Osteocyte (in vitro differentiated cells): Measurements from ENCODE around the gene SUB1. TPM values are rescaled to one million over a fixed set of nuclear protein-coding genes. Genes with fewer than 3 reads are reported as not detected.
"Not testable (repeated sequence)": the region's sequence is repeated elsewhere in the genome, so short reads cannot be mapped to it uniquely, and the experiment has no call there.

ENCODE experiments used
- DNase-seq: peaks from one replicate; pipeline ENCODE4 v3.0.0; 2021; ENCODE audit warnings: mixed read lengths; ENCODE audit not compliant: unreplicated experiment; ENCODE audit errors: extremely low spot score
- H3K27ac Mint-ChIP-seq: one replicate; pipeline ENCODE4 v1.8.0; 2021; ENCODE audit warnings: mild to moderate bottlenecking, mixed read lengths; ENCODE audit not compliant: unreplicated experiment
- H3K27me3 Mint-ChIP-seq: one replicate; pipeline ENCODE4 v1.8.0; 2021; ENCODE audit warnings: mixed read lengths; ENCODE audit not compliant: unreplicated experiment
- H3K36me3 Mint-ChIP-seq: one replicate; pipeline ENCODE4 v1.8.0; 2021; ENCODE audit warnings: mixed read lengths; ENCODE audit not compliant: unreplicated experiment
- H3K4me1 Mint-ChIP-seq: one replicate; pipeline ENCODE4 v1.8.0; 2021; ENCODE audit warnings: mixed read lengths; ENCODE audit not compliant: unreplicated experiment
- H3K4me3 Mint-ChIP-seq: one replicate; pipeline ENCODE4 v1.8.0; 2021; ENCODE audit warnings: mild to moderate bottlenecking, moderate library complexity, mixed read lengths; ENCODE audit not compliant: unreplicated experiment
- H3K9me3 Mint-ChIP-seq: one replicate; pipeline ENCODE4 v1.8.0; 2021; ENCODE audit warnings: mixed read lengths; ENCODE audit not compliant: unreplicated experiment
- long read RNA-seq: library from polyadenylated mRNA; unstranded; transcript quantifications from one replicate; pipeline ENCODE4 v2.0.0, GENCODE V29; 2021
- total RNA-seq: library from RNA; stranded (reverse); gene quantifications from 2 replicates; pipeline ENCODE4 v1.2.1, GENCODE V29; 2021
- TF ChIP-seq, protein P1 (sequence below): fragments of 200-600 bp; sonication (generic); IDR thresholded peaks from 2 replicates; pipeline ENCODE4 v1.5.0; 2021; ENCODE audit warnings: antibody characterized with exemption, mild to moderate bottlenecking, moderate library complexity

The SUB1 gene
- 191 and 202 TPM in 2 replicates for total RNA-seq
- long read RNA-seq, full-length matches to known transcripts, result 438 of 459 reads
- long read RNA-seq, partial matches to known transcripts, result 8 of 459 reads
- long read RNA-seq, other reads (novel, unspliced or antisense), result 13 of 459 reads

DNA sequence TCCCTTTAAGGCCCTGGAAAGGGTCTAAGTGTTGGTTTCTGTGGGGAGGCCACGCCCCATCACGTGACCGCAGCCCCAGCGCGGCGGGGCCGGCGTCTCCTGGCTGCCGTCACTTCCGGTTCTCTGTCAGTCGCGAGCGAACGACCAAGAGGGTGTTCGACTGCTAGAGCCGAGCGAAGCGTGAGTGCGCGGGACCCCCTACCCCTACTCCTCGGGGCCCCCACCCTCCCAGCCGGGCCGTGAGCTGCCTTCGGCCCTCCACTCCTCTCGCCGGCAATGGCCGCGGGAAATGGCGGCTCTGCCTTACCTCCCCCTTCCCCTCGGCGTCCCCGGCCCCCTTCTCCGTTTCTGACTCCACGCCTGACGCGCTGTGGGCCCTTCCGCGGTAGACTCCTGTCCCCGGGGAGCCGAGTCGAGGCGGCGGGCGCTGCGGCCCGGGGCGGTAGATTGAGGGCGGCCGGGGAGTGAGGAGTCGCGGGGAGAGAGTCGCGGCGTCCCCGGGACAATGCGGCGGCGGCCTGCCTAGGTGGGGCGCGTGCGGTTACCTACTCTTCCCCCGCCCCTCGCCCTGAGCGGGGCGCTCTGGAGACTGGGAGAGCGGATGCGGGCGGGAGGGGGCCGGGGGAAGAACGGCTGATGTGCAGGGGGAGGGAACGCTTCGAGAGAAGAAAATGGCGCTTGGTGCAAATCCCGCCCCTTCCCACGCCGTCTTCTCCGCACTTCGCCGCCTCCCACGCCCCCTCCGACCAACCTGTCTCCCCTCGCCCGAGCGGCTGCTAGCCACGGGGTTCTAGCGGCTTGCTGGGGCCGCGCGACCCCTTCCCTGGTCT is at the start of gene SUB1:
Gene SUB1 (plus strand): TSS at position 112 of the 830 bp plus-strand sequence. CDS start 2,956 bp downstream, outside the sequence.
- Mint-ChIP-seq H3K27ac (peak within 1 kb of the TSS; percentile 94), H3K27me3 (no peaks in the 10 kb centered on the region), H3K36me3 (peaks cover 5% of the 10 kb centered on the region), H3K9me3 (no peaks in the 10 kb centered on the region), H3K4me1 (peaks cover 48% of the 10 kb centered on the region), H3K4me3 (peak within 1 kb of the TSS; percentile 97)
- TF ChIP-seq, protein P1, sequence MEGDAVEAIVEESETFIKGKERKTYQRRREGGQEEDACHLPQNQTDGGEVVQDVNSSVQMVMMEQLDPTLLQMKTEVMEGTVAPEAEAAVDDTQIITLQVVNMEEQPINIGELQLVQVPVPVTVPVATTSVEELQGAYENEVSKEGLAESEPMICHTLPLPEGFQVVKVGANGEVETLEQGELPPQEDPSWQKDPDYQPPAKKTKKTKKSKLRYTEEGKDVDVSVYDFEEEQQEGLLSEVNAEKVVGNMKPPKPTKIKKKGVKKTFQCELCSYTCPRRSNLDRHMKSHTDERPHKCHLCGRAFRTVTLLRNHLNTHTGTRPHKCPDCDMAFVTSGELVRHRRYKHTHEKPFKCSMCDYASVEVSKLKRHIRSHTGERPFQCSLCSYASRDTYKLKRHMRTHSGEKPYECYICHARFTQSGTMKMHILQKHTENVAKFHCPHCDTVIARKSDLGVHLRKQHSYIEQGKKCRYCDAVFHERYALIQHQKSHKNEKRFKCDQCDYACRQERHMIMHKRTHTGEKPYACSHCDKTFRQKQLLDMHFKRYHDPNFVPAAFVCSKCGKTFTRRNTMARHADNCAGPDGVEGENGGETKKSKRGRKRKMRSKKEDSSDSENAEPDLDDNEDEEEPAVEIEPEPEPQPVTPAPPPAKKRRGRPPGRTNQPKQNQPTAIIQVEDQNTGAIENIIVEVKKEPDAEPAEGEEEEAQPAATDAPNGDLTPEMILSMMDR, result no peak
- DNase-seq, result peak; percentile 96

DNA sequence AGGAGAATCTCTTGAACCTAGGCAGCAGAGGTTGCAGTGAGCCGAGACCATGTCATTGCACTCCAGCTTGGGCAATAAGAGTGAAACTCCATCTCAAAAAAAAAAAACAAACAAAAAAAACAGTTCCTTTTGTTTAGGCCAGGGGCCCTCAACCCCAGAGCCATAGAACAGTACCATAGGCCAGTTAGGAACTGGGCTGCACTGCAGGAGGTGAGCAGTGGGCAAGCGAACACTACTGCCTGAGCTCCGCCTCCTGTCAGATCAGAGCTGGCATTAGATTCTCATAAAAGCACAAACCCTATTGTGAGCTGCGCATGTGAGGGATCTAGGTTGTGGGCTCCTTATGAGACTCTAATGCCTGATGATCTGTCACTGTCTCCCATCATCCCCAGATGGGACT is 49.1 kb upstream of the SUB1 start:
- H3K27ac Mint-ChIP-seq, result no peak overlapping the region
- H3K36me3 Mint-ChIP-seq, result peaks cover 7% of the 10 kb centered on the region
- peaks cover 7% of the 10 kb centered on the region for H3K9me3 Mint-ChIP-seq
- DNase-seq, result no peak
- no peak overlapping the region for H3K4me3 Mint-ChIP-seq
- H3K27me3 Mint-ChIP-seq, result peaks cover 5% of the 10 kb centered on the region
- TF ChIP-seq, protein P1, result no peak
- H3K4me1 Mint-ChIP-seq, result peaks cover 26% of the 10 kb centered on the region

DNA sequence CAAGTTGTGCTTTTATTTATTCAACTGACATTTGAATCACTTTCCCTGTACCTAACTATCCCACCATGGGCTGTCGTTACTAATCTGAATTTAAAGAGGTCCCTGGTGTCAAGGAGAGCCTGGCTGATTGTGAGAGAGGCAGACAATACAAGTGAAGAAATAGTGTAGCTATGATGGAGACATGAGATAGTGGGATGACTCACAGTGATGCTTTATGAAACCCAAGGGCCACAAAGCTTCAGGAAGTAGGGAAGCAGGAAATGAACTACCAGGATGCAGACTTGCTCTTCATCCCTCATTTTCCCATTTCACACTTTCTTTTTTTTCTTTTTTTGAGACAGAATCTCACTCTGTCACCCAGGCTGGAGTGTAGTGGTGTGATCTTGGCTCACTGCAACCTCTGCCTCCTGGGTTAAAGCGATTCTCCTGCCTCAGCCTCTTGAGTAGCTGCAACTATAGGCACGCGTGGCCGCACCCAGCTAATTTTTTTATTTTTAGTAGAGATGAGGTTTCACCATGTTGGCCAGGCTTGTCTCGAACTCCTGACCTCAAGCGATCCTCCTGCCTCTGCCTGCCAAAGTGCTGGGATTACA is 47.8 kb upstream of the SUB1 start:
- not testable (repeated sequence) for H3K4me3 Mint-ChIP-seq, DNase-seq, H3K9me3 Mint-ChIP-seq, H3K27ac Mint-ChIP-seq, H3K36me3 Mint-ChIP-seq, H3K27me3 Mint-ChIP-seq
- peaks cover 16% of the 10 kb centered on the region for H3K4me1 Mint-ChIP-seq

DNA sequence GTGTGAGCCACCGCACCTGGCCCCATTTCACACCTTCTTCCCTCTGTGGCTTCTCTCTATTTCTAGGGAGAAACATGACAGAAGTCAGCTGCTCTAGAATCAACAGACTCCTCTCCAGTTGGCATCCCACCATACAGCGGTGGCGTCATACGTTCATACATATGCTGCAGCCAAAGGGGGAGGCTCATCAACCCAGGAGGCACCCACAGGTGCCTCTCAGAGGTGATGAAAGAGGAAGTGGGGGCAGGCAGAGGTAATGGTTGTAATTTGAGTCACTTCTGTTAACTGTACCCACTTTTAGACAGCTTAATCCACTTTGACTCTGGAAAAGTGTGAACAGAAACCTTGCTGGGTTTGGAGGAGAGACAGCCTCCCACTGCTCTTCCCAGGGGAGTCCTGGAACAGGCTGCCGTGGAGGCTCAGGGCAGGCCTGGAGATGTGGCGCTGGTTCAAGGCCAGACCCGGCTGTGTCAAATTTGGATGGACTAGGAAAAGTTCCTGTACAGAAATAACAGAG is 47.3 kb upstream of the SUB1 start:
- TF ChIP-seq, protein P1, result no peak
- DNase-seq, result no peak
- H3K27me3 Mint-ChIP-seq, result peaks cover 5% of the 10 kb centered on the region
- peaks cover 5% of the 10 kb centered on the region for H3K36me3 Mint-ChIP-seq
- no peak overlapping the region for H3K4me3 Mint-ChIP-seq
- peaks cover 16% of the 10 kb centered on the region for H3K4me1 Mint-ChIP-seq
- peaks cover 7% of the 10 kb centered on the region for H3K9me3 Mint-ChIP-seq
- no peak overlapping the region for H3K27ac Mint-ChIP-seq

DNA sequence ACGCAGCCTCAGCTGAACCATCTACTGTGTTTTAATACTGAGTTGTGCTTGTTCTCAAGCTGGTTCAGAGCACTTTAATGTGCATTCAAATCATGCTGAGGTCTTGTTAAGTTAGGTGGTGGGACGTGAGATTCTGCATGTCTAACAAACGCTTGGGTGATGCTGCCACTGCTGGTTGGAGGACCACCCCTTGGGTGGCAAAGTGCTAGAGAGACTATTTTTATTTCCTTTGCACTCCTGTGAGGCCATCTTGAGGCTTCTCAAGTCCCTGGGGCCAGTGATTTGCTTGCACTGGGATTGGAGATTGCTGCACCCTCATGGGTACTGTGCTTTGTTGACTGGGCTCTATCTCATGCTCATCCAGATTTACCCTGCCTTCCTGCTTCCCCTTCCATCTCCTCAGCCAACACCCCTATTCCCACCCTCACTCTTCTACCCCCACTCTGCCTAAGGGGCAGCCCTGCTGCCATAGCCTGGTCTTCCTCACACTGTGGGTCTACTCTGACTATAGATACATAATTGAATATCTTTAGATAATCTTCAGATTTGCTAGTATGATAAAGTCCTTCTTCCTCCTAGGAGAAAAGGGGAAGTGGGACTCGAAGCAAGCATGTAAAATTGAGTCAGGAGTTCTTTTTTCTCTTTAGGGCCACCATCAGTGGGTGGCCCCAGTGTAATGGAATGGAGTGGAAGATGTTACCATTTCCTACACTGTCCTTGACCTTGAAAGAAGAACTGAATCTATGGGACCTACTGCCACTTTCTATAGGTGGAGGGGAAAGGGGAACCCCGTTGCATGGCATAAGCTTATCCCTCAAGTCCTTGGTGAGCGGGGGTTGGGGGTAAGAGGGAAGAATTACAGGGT is 45.1 kb upstream of the SUB1 start:
- TF ChIP-seq, protein P1, result no peak
- H3K9me3 Mint-ChIP-seq, result no peaks in the 10 kb centered on the region
- peaks cover 16% of the 10 kb centered on the region for H3K4me1 Mint-ChIP-seq
- no peak overlapping the region for H3K4me3 Mint-ChIP-seq
- H3K27ac Mint-ChIP-seq, result no peak overlapping the region
- no peaks in the 10 kb centered on the region for H3K36me3 Mint-ChIP-seq
- DNase-seq, result no peak
- H3K27me3 Mint-ChIP-seq, result peaks cover 5% of the 10 kb centered on the region
